Measurements from ENCODE around the gene P3H2.
A peak's percentile ranks its signal among the peaks of the same experiment; 100 is the strongest.
"Not testable (repeated sequence)": the region's sequence is repeated elsewhere in the genome, so short reads cannot be mapped to it uniquely, and the experiment has no call there.

P3H2 gene

DNA sequence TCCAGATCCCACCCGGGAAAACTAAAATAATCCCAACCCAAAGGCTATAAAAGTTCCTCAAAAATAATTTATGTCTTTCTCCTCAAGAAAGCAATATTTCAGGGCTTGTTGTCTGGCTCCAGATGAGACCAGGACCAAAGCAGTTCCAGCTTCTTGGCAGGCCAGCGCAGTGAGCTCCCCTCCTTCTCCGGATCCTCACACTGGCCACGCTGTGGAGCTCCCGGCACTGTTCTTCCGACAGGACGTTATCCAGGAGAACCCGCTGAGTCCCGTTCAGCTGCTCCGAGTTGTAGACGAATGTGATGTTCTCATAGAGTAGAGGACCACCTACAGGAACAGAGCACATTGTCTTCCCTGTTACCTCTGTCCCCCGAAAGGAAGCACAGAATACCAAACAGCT lies 146.3 kb downstream of the P3H2 start:
- DNase-seq, result no peak

DNA sequence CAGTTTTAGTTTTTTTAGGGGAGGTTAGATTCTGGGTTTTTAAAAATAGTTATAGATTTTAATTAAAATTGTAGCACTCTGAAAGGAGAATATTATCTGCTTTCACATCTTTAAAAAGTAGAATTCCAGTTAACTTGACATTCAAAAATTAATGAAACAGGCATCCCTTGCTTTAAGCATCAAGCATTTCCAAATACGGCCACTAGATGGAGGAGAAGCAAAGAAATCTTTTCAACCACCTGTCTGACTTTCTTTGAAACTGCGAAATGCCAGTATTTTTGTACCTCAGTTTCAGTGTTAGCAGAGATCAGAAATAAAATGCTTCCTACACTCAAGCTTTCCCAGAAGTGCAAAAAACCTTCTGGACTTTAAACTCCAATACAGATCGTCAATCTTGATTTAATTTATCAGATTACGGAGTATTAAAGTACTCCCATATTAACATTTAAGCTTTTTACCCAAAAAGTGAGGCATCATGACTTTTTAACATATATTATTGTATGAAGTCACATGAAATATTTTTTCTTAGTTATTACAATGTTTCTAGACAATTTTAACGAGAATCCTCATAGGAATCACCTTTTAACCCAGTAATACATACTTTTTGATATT lies 153.3 kb downstream of the P3H2 start:
- DNase-seq, result peak; percentile 67

DNA sequence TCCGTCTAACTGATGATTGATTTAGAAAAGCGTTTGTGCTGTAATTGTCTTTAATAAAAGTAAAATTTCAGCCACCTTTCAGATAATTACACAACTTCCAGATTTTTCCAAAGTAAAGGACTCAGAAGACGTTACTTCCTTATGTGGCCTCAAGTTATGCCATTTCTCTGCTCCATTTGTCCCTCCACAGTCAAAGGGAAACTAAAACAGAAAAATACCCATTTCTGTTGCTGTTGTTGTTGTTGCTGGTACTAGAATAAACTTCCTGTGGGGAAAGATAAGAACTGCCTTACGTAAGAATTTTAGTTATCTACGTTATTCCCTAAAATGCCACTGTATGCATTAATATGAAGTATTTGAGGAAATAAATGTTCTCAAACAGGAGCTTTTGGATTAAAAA lies 153.9 kb downstream of the P3H2 start:
- no peak for DNase-seq

DNA sequence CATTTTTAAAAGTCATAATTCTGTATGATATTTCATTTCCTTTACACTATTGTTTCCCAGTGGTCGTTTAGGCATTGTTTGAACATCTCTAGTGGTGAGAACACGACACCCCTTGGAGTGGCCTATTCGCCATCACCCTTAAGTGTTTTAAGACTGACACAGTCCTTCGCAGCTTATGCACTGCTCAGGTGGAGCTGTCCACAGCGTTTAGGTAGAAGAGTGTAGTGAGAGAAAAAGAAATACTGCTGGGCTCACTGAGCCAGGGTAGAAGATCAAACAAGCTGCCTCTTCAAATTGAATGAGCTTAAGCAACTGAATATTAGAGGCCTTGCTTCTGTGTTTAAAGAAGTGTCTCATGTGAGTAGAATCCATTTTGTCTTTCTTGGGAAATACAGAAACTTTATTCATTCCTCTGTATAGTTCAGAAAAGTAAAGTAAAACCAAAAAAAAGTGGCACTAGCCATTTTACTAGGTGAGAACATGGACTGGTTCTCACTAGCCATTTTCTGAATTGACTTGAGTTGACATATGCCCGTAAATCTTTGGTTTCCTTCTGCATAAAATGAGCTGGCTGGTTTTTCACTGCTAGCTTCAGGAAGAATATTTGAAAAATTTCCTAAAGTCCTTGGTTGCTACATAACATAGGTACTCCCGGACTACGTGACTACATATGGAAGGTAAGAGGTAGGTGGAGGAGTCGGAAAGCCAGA lies 155.9 kb downstream of the P3H2 start:
- no peak for DNase-seq

DNA sequence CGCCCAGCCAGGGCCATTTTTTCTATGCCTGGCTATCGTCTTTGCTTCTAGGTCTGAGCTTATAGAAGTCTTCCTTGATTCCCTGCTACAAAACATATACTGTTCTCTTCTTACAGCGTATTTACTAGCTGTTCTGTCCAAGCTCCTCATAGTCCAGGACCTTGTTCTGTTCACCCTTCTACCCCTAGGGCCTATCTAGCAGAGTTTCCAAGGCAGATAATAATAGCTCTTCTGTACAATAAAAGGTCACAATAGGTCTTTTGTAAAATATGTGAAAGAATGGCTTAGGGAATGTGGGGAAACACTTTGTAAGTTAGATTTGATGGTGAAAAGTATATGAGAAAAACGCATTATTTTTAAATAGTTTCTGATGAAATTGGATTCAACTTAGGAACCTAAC lies 158.2 kb downstream of the P3H2 start:
- DNase-seq, result no peak

DNA sequence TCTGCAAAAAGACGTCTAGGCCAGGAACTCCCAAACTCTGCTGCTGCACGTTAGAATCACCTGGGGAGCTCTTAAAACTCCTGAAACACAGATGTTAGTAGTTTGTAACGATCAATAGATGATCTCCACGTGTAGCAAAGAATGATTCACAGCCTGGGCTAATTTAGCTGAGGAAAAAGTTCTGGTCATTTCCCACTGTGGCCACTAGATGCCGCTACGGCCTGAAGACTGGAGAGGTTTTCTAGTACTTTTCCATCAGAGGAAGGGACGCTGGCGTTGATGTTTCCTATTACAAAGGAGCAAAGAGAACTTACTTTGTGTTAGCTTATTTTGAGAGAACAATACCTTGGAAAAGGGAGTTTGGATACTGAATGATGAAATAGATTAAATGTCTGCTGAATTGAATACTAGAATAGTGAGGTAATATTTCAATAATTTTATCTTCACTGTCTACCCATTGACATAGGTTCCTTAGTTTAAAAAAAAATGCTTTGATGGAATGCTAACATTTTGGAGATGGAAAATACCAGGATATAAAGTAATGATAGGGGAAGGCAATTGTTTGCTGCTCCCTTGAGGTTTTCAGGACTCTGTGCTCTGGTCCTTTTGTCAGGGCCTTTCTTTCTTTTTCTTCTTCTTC lies 159.1 kb downstream of the P3H2 start:
- peak; percentile 76 for DNase-seq

DNA sequence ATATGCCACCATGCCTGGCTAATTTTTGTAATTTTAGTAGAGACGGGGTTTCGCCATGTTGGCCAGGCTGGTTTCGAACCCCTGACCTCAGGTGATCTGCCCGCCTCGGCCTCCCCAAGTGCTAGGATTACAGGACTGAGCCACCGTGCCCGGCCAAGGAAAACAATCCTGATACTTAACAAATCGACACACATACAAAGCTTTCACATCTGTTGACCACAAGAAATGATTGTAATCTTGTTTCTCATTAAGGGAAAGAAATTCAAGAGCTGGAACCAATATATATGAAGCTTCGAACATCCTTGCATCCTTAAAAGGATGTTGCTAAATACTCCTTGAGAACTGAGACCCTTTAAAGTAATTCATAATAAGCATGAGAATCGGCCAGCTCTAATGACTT lies 159.6 kb downstream of the P3H2 start:
- DNase-seq, result not testable (repeated sequence)

DNA sequence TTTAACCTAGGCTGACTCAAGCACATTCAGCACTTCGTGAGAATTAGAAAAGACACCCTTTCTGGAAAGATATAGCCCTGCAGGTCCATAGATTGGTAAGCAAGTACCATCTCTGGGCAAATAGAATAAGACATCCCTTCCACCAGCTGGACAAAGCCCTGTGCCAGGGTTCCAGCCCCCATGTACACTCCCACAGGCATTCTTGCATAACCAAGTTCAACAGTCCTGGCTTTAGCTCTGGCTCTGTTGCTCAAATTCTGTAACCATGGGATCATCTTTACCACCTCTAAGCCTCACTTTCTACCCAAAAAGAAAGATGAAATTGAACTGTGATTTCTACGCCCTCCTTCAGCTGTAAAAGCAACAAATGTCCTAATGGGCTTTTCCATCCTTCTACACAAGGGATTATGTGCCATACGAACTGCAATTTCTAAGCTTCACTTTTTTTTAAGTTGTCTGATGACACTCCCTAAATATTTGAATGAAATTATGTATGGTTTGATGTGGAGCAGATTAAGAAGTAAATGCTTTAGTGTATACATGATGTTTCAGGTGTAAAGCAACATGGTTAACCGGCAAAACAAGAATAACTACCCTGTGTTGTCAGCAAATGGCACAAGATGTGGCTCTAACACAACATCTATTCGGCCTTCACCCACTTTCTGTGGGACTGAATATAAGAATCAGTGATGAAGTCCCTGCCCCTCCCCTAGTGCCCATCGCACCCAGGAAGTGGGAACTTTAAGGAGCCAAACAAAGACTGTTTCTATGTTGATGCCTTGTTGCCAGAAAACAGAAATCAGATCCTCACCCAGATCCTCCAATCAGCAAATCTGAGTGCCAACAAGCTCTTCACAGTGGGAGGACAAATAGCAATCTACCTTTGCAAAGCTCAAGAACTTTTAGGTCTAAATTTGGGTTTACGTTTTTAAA lies 165.7 kb downstream of the P3H2 start:
- DNase-seq, result no peak

DNA sequence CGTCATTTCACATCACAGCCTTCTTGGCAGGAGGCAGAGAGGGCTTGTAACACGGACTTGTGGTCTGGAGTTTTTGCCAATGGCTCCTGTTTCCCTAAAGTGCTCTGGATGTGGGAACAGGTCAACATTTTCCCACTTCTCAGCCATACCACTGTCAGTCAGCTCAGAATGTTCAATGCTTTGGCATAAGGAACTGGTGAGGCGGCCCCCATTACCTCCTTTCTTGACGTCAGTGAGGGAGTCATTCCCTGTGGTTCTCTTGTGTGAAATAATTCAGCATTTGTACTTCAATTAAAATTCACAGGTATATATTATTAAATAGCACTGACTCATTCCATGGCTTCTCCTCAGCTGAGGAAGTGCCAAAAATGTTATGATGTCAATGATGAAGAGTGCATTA lies 167.1 kb downstream of the P3H2 start:
- DNase-seq, result no peak

DNA sequence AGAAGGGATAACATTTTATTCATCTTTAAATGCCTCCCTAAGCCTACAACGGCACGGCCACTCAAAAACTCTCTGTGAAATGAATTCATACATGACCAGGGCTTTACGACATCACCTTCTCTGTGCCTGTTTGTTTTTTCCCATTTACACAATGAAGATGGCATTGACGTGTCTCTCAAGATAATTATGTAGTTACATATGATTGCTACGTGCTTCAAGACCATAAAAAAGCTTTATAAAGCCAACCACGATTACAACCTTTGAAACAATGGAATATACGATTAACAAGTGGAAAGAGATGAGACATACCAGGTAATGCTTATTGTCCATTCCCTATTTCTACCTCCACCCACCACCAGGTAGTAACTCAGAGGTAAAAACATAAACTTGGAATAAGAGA lies 168.4 kb downstream of the P3H2 start:
- DNase-seq, result no peak

DNA sequence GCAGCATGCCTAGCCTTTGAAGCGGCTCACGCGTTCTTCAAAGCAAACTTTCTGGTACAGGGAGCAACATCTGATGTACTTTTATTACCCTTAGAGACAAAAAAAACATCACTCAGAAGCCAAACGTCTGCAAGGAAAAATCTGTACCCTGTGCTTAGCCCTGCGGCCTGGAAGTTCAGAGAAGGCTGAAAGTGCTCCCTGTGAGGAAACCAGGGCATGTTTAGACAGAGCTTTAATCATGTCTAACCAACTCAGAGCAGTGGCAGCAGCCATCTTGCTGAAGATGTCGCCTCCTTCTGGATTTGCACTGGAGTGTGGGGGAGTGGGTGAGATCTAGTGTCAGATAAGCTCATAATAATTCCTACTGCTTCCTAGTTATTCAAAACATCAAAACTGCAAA lies 170.4 kb downstream of the P3H2 start:
- no peak for DNase-seq

DNA sequence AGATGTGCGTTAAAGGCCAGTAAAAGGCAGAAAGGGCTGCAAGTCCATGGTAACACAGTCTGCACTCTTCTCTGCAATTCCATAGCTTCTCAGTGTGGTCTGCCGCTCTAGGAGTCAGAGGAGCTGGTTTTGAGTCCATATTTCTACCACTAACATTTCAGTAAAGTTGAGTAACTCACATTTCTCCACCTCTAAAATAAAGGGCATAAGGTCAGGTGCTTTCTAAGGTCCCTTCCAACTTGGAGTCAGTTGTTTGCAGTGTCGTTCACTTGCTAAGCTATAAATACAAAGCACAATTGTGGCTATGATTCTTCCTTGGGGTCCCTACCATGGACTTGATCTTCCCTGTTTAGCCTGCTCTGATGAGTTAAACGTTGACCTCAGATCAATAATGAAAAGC lies 171.1 kb downstream of the P3H2 start:
- DNase-seq, result no peak

DNA sequence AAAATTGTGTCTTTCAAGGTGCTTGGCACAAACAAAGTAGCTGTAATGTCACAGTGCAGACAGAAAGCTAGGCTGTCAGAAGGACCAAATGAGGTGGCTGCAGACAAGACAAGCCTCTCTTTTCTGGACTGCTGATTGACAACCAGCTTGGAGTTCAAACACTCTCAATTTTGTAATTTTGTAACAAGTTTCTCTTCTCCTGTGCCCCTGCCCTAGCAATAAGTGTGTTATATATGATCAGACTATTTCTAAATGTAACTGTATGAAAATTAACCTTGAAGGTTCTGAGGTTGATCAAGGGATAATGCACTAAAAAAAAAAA lies 172.0 kb downstream of the P3H2 start:
- DNase-seq, result no peak

DNA sequence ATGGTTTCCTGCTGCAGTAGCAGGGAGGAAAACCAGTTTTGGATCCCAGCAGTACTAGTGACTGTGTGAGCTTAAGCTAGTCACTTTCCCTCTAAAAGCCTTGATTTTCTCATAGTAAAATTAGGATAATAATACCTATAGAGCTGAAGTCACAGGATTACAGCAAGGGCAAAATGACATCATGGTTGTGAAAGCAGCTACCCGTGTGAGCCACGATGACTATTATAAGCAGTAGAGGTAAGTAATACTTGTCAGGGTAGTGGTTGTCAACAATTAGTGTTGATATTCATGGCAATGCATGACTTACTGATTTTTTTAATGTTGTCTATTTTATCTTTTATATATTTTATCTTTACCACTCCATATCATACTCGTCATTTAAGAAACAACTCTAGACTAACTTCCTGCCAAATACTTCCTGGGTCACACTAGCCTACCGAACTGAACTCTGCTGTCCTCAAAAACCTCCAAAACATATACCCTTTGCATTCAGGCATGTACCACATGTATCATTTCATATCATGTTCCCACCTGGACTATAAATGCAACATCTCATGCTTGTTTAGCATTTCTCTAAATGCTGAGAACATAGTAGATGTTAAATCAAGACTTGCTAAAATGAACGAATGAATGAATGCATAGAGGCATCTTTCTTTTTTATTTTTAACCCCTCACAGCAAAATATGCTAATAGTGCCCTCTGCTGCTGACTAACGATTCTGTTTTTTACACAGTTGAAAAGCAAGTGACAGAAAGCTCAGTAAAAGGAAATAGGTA lies 172.6 kb downstream of the P3H2 start:
- no peak for DNase-seq

DNA sequence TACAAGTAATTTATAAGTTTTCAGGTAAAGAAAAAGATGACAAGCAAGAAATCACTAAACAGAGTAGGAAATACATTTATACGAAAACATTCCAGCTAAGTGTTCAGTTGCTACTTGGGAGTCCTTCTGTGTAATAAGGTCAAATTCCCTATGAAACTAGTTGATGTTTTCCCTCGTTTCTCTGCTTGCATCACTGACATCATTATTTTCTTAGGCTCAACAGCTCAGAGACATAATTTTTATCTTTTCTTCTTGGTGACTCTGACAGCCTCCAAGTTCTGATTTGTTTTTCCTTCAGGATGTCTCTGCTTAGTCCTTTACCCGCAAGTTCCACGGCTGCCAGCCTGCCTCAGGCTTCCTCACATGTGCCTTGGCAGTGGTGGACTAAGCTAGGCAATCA lies 173.6 kb downstream of the P3H2 start:
- DNase-seq, result no peak

DNA sequence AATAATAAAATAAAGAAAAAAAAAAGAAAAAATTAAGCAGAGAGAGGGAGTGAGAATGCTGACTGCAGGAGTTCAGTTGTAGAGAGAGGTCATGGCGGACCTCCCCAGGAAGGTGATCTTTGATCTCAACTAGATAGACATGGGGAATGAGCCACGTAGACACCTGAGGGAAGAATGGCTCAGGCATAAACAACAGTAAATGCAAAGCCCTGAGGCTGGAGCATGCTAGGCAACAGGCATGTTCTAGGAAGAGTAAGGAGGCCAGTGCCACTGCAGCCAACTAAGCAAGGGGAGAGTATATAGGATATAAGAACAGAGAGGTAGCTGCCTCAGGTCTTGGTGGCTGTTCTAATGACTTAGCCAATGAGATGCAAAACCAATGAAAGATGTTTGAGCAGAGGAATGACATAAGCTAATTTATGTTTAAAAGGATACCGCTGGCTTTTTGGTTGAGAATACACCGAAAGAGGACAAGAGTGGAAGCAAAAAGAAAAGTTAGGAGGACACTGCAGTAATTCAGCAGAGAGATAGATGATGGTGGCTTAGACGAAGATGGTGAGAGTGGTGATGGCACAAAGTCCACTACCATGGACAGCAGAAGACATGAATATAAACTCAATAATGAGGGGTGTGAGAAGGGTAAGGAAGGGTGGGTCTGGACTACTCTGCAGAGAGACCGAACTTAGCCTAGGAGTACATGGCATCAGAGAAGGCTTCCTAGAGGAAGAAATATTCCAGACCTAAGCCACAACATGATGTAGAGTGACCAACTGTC lies 174.6 kb downstream of the P3H2 start:
- DNase-seq, result no peak

DNA sequence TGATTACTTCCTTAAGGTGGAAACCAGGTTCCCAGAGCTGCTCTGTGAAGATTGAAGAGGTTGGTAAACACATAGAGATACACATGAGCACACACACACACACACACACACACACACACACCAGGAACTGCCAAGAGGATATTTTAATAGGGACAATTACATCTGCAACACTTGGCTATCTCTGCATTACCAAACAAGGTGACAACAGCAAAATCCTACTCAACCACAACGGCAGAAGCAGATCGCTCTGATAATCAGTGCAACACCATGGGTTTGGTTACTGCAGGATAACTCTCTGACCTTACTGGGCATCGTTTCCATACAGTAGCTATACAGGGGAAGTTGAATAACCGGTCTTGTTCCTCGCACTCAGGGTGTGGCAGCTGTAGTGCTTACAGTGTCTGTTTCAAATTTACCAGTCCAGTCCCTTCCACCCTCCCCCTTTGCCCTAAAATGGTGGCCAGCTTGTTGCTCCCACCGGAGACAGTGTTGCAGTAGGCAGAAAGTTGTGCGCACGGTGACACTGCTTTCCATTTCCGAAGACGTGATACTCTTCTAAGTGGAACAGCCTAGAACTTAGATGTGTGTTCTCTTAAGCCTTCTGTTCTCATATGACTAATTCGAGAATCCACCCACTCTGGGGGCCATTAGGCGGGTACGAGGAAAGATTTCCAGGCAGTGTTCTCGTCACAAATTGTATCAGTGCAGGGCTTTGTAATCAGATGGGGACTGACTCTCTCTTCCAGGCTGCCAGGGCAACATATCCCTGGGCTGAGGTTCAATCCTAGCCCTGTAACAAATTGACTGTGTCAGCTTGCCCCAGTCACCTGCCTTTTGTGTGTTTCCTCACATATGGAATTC lies 176.2 kb downstream of the P3H2 start:
- no peak for DNase-seq

DNA sequence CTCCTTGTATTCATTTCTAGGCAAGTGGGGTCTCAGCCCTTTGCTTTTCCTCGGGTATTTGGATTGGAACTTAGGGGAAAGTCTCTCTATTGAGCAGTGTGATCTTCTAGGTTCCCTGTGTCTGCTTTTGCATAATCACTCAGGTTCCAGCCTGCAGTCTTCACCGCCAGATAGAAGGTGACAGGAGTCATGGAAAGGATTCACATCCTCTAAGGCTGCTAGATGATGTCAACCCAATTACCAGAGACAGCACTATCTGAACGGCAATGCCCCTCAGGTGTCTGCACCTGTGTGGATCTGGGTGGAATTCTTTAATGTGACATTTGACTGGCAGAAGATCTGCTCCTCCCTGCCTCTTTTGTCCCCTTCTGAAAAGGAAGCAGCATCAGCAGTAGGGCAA lies 177.7 kb downstream of the P3H2 start:
- DNase-seq, result no peak

DNA sequence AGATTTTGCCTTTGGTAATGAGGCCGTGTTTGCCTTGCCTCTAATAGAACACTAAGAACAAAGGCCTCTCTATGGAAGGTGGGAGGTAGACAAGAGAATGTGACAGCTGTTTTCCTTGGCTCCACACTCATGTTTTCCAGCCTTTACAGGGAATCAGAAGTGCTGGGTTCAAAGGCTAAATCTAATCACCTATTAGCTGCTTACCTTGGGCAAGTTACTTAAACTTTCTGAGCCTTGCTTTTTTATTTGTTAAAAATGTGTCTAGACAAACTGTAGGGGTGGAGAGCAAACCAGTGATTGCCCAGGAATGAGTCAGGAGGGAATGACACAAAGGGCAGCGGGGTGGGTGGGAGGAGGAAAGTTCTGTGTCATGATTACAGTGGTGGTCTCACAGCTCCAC lies 179.0 kb downstream of the P3H2 start:
- DNase-seq, result no peak

DNA sequence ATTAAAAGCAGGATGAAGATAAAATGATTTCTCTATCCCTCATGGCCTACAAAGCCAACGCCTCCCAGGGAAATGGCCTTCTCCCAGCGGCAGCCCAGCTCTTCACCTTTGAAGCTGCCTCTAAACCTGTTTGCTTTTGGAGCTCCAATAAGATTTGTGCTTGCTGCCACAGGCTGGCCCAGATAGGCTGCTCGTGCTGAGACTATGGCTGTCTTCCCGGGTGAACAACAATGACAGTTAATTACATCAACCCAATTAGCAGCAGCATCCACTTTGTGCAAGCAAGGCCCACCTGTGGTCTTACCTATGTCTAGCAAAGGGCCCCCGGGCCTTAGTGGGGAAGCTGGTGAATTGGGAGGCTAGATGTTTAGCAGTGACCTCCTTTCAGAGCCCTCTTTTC lies 179.6 kb downstream of the P3H2 start:
- DNase-seq, result no peak

All from RPMI8226 (cell line).